ENCODE measurements around the gene KREMEN2. TPM values are rescaled to one million over a fixed set of nuclear protein-coding genes. Genes with fewer than 3 reads are reported as not detected.

The KREMEN2 gene
- total and polyA plus RNA-seq, 4 donors, result not detected

- TF ChIP-seq NR2F2 (IDR thresholded peaks at IDR 0.05), result no peak
- TF ChIP-seq FOXA2 (IDR thresholded peaks at IDR 0.05), result no peak
- TF ChIP-seq TAF1 (conservative IDR thresholded peaks at IDR 0.05), result no peak
- TF ChIP-seq RXRA (IDR thresholded peaks at IDR 0.05), result no peak
- TF ChIP-seq GABPA (IDR thresholded peaks at IDR 0.05 in 1 of 2, conservative IDR thresholded peaks at IDR 0.05 in 1 of 2), result no peak
- TF ChIP-seq CTCF (IDR thresholded peaks at IDR 0.05; ENCODE audit: low read depth, low read length, missing input control), result no peak
- no peak for TF ChIP-seq FOXA1 (IDR thresholded peaks at IDR 0.05)
- no peak for TF ChIP-seq REST (IDR thresholded peaks at IDR 0.05)
- no peak for TF ChIP-seq YY1 (IDR thresholded peaks at IDR 0.05)
- no peak for TF ChIP-seq SP1 (IDR thresholded peaks at IDR 0.05)
- no peak for TF ChIP-seq HNF4G (IDR thresholded peaks at IDR 0.05)
- TF ChIP-seq RAD21 (IDR thresholded peaks at IDR 0.05), result no peak
- no peak for TF ChIP-seq ATF3 (IDR thresholded peaks at IDR 0.05)
- no peak for TF ChIP-seq HNF4A (conservative IDR thresholded peaks at IDR 0.05)
- no peak for TF ChIP-seq ZBTB33 (IDR thresholded peaks at IDR 0.05)
- TF ChIP-seq MAX (IDR thresholded peaks at IDR 0.05), result no peak
- Histone ChIP-seq H3K36me3 (ENCODE audit: control insufficient read depth in 4 of 4, insufficient read depth in 3 of 4, low read depth in 1 of 4, low read length in 3 of 4) (no peaks in the 10 kb centered on the region), H3K4me1 (ENCODE audit: control insufficient read depth in 4 of 4, insufficient read depth in 4 of 4, low read length in 3 of 4) (peaks cover 8 to 29% (median 14%) of the 10 kb centered on the region in 4 donors), H3K27ac (ENCODE audit: low read depth in 1 of 2, low read length in 2 of 2) (no peak overlapping the region), H3K4me3 (ENCODE audit: low read depth in 1 of 3, low read length in 3 of 3) (peak overlapping the region in 2 of 3 donors; percentile 20 to 77), H3K27me3 (ENCODE audit: control insufficient read depth in 4 of 4, insufficient read depth in 4 of 4, low read length in 3 of 4) (peaks cover 0 to 2% (median 0%) of the 10 kb centered on the region in 4 donors), H3K9me3 (ENCODE audit: control insufficient read depth in 4 of 4, low read length in 3 of 4) (no peaks in the 10 kb centered on the region), H3K9ac (ENCODE audit: low read depth in 1 of 2, low read length in 2 of 2) (no peak overlapping the region)
- WGBS, result 14% methylated on average over 43 of the region's 43 CpGs
- peak; percentile 51 for DNase-seq (ENCODE audit: low spot score)
These were observed 15.7 kb downstream of the KREMEN2 start for GRCh38 chr16:2979669-2980226.
